ENCODE data around the gene UBE2G1.

UBE2G1 gene

GRCh38 chr17:4248504-4249277, 117.8 kb downstream of the UBE2G1 start:
- DNase-seq (ENCODE audit: low read depth in 2 of 2), result no peak

GRCh38 chr17:4247971-4248388, 118.5 kb downstream of the UBE2G1 start:
- DNase-seq (ENCODE audit: low read depth in 2 of 2), result no peak

GRCh38 chr17:4247361-4247970, 119.0 kb downstream of the UBE2G1 start:
- DNase-seq (ENCODE audit: low read depth in 2 of 2), result no peak

- DNase-seq (ENCODE audit: low read depth in 2 of 2), result no peak
Observed at GRCh38 chr17:4246674-4247073, 119.8 kb downstream of the UBE2G1 start.

- DNase-seq (ENCODE audit: low read depth in 2 of 2), result no peak
Observed at GRCh38 chr17:4241535-4241934, 124.9 kb downstream of the UBE2G1 start.

- peak in 1 of 2 experiments; percentile 8 for DNase-seq (ENCODE audit: low read depth in 2 of 2)
Observed at GRCh38 chr17:4236456-4236855, 130.0 kb downstream of the UBE2G1 start.

GRCh38 chr17:4235372-4236279, 130.8 kb downstream of the UBE2G1 start:
- DNase-seq (ENCODE audit: low read depth in 2 of 2), result peak; percentile 81 to 84

- peak in 1 of 2 experiments; percentile 13 for DNase-seq (ENCODE audit: low read depth in 2 of 2)
Observed at GRCh38 chr17:4234401-4234800, 132.1 kb downstream of the UBE2G1 start.

GRCh38 chr17:4233668-4234258, 132.7 kb downstream of the UBE2G1 start:
- no peak for DNase-seq (ENCODE audit: low read depth in 2 of 2)

- DNase-seq (ENCODE audit: low read depth in 2 of 2), result peak in 1 of 2 experiments; percentile 43
Observed at GRCh38 chr17:4232168-4232813, 134.2 kb downstream of the UBE2G1 start.

- peak; percentile 97 for DNase-seq (ENCODE audit: low read depth in 2 of 2)
Observed at GRCh38 chr17:4229627-4230541, 136.6 kb downstream of the UBE2G1 start.

- no peak for DNase-seq (ENCODE audit: low read depth in 2 of 2)
Observed at GRCh38 chr17:4221899-4222659, 144.4 kb downstream of the UBE2G1 start.

- DNase-seq (ENCODE audit: low read depth in 2 of 2), result no peak
Observed at GRCh38 chr17:4221163-4221562, 145.3 kb downstream of the UBE2G1 start.

GRCh38 chr17:4220655-4221054, 145.8 kb downstream of the UBE2G1 start:
- DNase-seq (ENCODE audit: low read depth in 2 of 2), result no peak
